ENCODE measurements around the gene BPIFB4.
"Not testable (repeated sequence)": the region's sequence is repeated elsewhere in the genome, so short reads cannot be mapped to it uniquely, and the experiment has no call there.

BPIFB4 gene

GRCh38 chr20:33084722-33085121 lies 5.3 kb downstream of the BPIFB4 start:
- no peak for DNase-seq (ENCODE audit: low read depth in 4 of 4, low spot score in 1 of 4)

- no peak for DNase-seq (ENCODE audit: low read depth in 4 of 4, low spot score in 1 of 4)
Observed at GRCh38 chr20:33086052-33086722, 6.7 kb downstream of the BPIFB4 start.

DNA sequence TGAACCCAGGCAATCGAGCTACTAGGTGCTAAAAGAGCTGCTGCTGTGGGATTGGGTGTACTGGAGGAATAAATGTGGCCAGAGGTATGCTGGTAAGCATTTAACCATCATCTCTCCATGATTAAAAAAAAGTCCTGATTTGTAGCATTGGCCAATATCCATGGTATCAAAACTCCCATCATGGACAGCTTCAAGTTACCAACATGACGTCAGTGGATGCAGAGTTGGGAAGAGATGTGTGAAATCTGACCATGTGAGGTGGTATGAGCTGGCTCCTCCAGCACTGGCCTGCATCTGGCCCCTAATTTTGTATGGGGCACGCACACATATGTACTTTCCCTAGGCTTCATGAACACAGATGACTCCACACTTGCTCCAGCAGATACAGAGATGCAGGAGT lies 11.7 kb downstream of the BPIFB4 start:
- no peak for DNase-seq (ENCODE audit: low read depth in 4 of 4, low spot score in 1 of 4)

- DNase-seq (ENCODE audit: low read depth in 4 of 4, low spot score in 1 of 4), result no peak
Observed at GRCh38 chr20:33091693-33092092, 12.2 kb downstream of the BPIFB4 start.

- DNase-seq (ENCODE audit: low read depth in 4 of 4, low spot score in 1 of 4), result no peak
Observed at GRCh38 chr20:33092361-33092760, 12.9 kb downstream of the BPIFB4 start.

DNA sequence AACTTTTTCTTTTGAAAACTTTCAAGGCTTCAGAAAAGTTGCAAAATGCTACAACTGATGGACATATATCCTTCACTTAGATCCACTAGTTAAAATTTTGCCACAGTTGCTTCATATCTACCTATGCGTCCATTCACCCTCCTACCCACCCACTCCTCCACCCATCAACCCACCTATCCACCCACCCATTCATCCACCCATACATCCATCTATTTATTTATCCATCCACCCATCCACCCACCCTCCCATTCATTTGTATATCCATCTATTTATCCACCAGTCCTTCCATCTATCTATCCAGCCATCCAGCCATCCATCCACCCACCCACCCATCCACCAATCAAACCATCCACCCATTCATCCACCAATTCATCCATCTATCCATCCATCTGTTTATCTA lies 13.6 kb downstream of the BPIFB4 start:
- DNase-seq (ENCODE audit: low read depth in 4 of 4, low spot score in 1 of 4), result no peak

- no peak for DNase-seq (ENCODE audit: low read depth in 4 of 4, low spot score in 1 of 4)
Observed at GRCh38 chr20:33093582-33093981, 14.1 kb downstream of the BPIFB4 start.

DNA sequence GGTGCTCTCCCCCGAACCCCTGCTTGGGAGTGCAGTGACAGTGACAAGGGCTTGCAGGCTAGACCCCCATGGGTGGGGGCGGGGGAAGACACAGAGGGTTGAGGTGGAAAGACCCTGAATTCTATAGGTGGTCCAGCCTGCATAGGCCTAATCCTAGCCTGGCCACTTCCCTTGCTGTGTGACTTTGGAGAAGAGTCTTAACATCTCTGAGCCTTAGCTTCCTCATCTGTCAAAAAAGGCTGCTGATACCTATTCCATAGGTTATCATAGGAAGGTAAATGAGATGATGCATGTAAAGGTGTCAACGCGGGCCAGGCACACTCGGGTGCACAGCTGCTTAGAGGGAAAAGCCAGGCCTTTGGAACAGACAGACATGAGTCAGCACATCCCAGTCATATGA lies 15.8 kb downstream of the BPIFB4 start:
- DNase-seq (ENCODE audit: low read depth in 4 of 4, low spot score in 1 of 4), result no peak

GRCh38 chr20:33095902-33096584 lies 16.6 kb downstream of the BPIFB4 start:
- DNase-seq (ENCODE audit: low read depth in 4 of 4, low spot score in 1 of 4), result peak in 3 of 4 experiments; percentile 7 to 21 (median 8)

GRCh38 chr20:33097001-33097400 lies 17.6 kb downstream of the BPIFB4 start:
- DNase-seq (ENCODE audit: low read depth in 4 of 4, low spot score in 1 of 4), result no peak

DNA sequence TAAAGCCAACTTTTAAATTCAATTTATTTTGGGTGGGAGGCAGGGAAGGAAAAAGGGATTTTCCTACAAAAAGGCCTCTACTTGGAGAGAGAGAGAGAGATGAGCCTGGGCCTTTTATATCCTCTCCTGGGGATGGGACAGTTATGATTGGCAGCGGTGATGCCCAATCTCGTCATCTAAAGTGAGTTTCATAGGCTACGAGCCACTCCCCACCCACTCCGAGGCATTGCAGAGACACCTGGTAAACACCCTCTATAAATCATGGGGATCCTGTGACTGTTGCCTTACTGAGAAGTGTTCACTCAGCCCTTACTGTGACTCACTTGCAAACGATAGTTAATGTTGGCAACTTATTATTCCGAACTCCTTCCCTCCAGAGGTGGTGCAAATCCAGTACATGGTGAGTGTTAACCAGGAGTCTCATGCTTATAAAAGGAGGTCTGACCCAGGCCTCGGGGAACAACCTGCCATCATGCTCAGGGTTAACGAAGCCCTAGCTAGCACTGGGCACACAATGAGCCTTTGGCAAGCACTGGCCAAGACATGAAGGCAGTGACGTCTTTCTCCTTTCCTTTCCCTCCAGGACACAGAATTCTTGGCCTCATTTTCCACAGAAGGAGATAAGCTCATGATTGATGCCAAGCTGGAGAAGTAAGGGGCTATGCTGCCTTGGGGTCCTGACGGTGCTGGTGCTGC lies 20.5 kb downstream of the BPIFB4 start:
- no peak for DNase-seq (ENCODE audit: low read depth in 4 of 4, low spot score in 1 of 4)

- DNase-seq (ENCODE audit: low read depth in 4 of 4, low spot score in 1 of 4), result no peak
Observed at GRCh38 chr20:33103556-33103955, 24.1 kb downstream of the BPIFB4 start.

GRCh38 chr20:33104336-33104735 lies 24.9 kb downstream of the BPIFB4 start:
- DNase-seq (ENCODE audit: low read depth in 4 of 4, low spot score in 1 of 4), result no peak

GRCh38 chr20:33105316-33105924 lies 26.0 kb downstream of the BPIFB4 start:
- no peak for DNase-seq (ENCODE audit: low read depth in 4 of 4, low spot score in 1 of 4)

DNA sequence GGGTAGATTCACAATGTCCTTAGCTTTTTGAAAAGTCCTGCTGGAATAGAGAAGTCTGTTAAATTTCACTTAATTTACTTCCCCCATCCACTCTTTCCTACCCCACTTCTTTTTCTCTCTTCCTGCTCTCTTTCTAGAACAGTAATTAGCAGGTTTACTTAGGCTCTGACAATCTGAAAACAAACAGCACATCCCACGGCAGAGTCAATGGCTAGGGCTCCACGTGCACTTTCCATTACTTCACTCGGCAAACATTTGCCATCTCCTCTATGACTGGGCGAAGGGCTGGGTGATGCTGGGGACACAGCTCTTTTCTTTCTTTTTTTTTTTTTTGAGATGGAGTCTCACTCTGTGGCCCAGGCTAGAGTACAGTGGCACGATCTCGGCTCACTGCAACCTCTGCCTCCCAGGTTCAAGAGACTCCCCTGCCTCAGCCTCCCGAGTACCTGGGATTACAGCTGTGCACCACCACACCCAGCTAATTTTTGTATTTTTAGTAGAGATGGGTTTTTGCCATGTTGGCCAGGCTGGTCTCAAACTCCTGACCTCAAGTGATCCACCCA lies 26.7 kb downstream of the BPIFB4 start:
- DNase-seq (ENCODE audit: low read depth in 4 of 4, low spot score in 1 of 4), result not testable (repeated sequence)

DNA sequence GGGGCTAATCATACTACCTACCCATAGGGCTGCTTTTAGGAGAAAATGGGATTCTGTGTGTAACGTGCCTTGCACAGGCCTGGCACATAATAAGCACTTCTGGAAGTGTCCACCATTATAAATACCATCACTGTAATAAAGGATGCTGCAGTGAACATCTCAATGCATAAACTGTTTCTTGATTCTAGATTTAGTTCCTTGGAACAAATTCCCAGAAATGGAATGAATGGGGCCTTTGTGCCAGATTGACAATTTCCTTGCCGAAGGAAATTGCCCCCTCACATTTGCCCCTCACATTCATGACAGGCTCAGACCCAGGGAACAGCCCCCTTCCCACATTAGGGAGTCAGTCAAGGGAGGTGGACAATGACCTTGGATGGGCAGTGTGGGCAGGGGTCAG lies 29.2 kb downstream of the BPIFB4 start:
- DNase-seq (ENCODE audit: low read depth in 4 of 4, low spot score in 1 of 4), result no peak

DNA sequence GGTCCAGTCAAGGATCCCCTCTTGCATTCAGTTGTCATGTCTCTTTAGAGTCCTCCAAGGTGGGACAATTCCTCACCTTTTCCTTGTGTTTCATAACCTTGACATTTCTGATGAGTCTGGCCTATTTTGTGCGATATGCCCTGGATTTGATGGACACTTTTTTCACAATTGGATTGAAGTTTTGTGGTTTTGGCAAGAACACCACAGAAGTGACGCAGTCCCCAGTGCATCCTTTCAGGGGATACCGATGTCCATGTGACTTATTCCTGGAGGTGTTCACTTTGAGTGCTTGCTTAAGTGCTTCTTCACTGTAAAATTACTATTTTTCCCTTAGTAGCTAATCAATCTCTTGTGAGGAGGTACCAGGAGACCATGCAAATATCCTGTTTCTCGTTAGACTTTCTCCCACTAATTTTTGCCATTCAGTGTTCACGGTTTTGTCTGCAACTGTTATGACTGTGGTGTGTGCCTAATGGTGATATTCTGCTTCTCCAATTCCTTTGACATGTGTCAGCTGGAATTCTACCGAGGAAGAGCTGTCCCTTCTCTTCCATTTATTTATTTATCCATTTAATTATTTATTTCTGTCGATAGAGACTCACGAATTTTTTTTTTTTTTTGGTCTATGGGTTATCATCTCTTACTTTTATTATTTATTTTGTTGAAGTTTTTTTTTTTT lies 30.8 kb downstream of the BPIFB4 start:
- no peak for DNase-seq (ENCODE audit: low read depth in 4 of 4, low spot score in 1 of 4)

DNA sequence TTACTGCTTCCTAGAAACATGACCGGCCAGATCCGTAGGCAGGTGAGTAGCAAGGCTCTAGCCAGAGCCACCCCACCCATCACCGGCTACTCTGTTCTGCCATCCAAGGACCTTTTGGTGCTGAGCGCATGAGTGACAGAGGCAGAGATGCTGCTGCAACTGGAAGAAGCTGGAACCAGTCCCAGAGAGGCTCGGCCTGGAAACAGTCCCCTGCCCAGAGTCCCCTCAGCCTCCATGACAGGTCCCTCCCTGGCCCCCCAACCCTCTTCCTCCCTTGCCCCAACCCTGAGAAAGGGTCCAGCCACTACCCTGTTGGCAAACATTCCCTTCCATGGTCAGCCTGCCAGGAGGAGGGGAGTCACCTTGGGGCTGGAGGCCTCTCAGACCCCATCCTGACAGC lies 31.9 kb downstream of the BPIFB4 start:
- no peak for DNase-seq (ENCODE audit: low read depth in 4 of 4, low spot score in 1 of 4)

DNA sequence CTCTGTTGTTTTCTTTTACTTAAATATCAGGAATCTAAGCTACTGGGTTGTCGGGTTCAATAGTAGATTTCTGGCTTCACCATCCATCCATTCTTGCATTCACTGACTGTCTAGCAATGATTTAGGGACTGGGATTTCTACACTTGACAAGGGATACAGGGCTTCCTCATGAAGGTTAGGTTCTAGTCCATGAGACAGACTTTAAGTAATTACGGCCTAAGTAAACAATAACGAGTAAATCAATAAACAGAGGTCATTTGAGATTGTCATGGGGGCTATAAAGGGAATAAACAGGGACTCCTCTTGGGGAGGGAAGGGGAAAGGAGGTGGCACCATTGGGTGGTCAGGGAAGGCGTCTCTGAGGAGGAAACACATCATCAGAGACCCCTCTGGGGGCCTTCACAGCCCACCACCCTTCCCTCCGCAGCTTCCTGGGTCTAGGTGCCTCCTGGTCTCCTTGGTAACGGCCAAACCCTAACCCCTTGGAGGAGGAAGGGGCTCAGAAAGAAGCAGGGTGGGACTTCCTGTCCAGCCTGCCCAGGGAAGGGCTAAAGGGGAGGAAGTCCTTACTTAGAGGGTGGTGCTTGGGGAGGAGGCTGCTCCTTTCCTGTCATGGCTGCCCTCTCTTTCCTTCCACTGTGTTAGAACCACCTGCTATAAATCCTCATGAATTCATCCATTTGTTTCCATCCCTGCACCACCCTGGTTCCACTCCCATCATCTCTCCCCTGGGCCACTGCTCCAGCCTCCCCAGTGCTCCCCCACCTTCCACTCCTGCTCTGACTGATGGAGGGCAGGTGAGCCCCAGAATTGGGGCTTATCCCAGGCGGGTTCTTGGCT lies 33.3 kb downstream of the BPIFB4 start:
- DNase-seq (ENCODE audit: low read depth in 4 of 4, low spot score in 1 of 4), result no peak

- no peak for DNase-seq (ENCODE audit: low read depth in 4 of 4, low spot score in 1 of 4)
Observed at GRCh38 chr20:33113387-33113908, 34.0 kb downstream of the BPIFB4 start.
